GM21423 (cell line): Measurements from ENCODE around the gene KNDC1.

Source experiments
- ATAC-seq: cut with Tn5 transposase; IDR thresholded peaks from one replicate; pipeline ENCODE4 v1.9.1; 2021; ENCODE audit warnings: mild to moderate bottlenecking, moderate library complexity; ENCODE audit not compliant: unreplicated experiment

The KNDC1 gene

GRCh38 chr10:133190225-133190624 lies 30.2 kb downstream of the KNDC1 start:
- no peak for ATAC-seq

- no peak for ATAC-seq
Observed at GRCh38 chr10:133191651-133192050, 31.6 kb downstream of the KNDC1 start.

GRCh38 chr10:133194151-133194550 lies 34.1 kb downstream of the KNDC1 start:
- ATAC-seq, result no peak

- ATAC-seq, result no peak
Observed at GRCh38 chr10:133195096-133195495, 35.1 kb downstream of the KNDC1 start.

GRCh38 chr10:133195611-133196010 lies 35.6 kb downstream of the KNDC1 start:
- no peak for ATAC-seq

- no peak for ATAC-seq
Observed at GRCh38 chr10:133196221-133196915, 36.3 kb downstream of the KNDC1 start.

GRCh38 chr10:133196936-133197758 lies 37.1 kb downstream of the KNDC1 start:
- ATAC-seq, result no peak

- no peak for ATAC-seq
Observed at GRCh38 chr10:133197786-133198185, 37.8 kb downstream of the KNDC1 start.

- ATAC-seq, result no peak
Observed at GRCh38 chr10:133198206-133198605, 38.2 kb downstream of the KNDC1 start.

- no peak for ATAC-seq
Observed at GRCh38 chr10:133198621-133199487, 38.8 kb downstream of the KNDC1 start.

GRCh38 chr10:133199488-133199885 lies 39.5 kb downstream of the KNDC1 start:
- no peak for ATAC-seq

GRCh38 chr10:133199992-133200611 lies 40.1 kb downstream of the KNDC1 start:
- ATAC-seq, result no peak

GRCh38 chr10:133200621-133201031 lies 40.6 kb downstream of the KNDC1 start:
- no peak for ATAC-seq

- no peak for ATAC-seq
Observed at GRCh38 chr10:133201151-133201947, 41.3 kb downstream of the KNDC1 start.

- ATAC-seq, result no peak
Observed at GRCh38 chr10:133201948-133202725, 42.1 kb downstream of the KNDC1 start.

GRCh38 chr10:133202778-133203651 lies 43.0 kb downstream of the KNDC1 start:
- no peak for ATAC-seq

- ATAC-seq, result no peak
Observed at GRCh38 chr10:133203652-133204195, 43.7 kb downstream of the KNDC1 start.
